Osteocyte (in vitro differentiated cells): ENCODE data around the gene GPR85. TPM values are rescaled to one million over a fixed set of nuclear protein-coding genes. Genes with fewer than 3 reads are reported as not detected.

ENCODE experiments used
- DNase-seq: peaks from one replicate; pipeline ENCODE4 v3.0.0; 2021; ENCODE audit warnings: mixed read lengths; ENCODE audit not compliant: unreplicated experiment; ENCODE audit errors: extremely low spot score
- H3K27ac Mint-ChIP-seq: one replicate; pipeline ENCODE4 v1.8.0; 2021; ENCODE audit warnings: mild to moderate bottlenecking, mixed read lengths; ENCODE audit not compliant: unreplicated experiment
- H3K27me3 Mint-ChIP-seq: one replicate; pipeline ENCODE4 v1.8.0; 2021; ENCODE audit warnings: mixed read lengths; ENCODE audit not compliant: unreplicated experiment
- H3K36me3 Mint-ChIP-seq: one replicate; pipeline ENCODE4 v1.8.0; 2021; ENCODE audit warnings: mixed read lengths; ENCODE audit not compliant: unreplicated experiment
- H3K4me1 Mint-ChIP-seq: one replicate; pipeline ENCODE4 v1.8.0; 2021; ENCODE audit warnings: mixed read lengths; ENCODE audit not compliant: unreplicated experiment
- H3K4me3 Mint-ChIP-seq: one replicate; pipeline ENCODE4 v1.8.0; 2021; ENCODE audit warnings: mild to moderate bottlenecking, moderate library complexity, mixed read lengths; ENCODE audit not compliant: unreplicated experiment
- H3K9me3 Mint-ChIP-seq: one replicate; pipeline ENCODE4 v1.8.0; 2021; ENCODE audit warnings: mixed read lengths; ENCODE audit not compliant: unreplicated experiment
- long read RNA-seq: library from polyadenylated mRNA; unstranded; transcript quantifications from one replicate; pipeline ENCODE4 v2.0.0, GENCODE V29; 2021
- total RNA-seq: library from RNA; stranded (reverse); gene quantifications from 2 replicates; pipeline ENCODE4 v1.2.1, GENCODE V29; 2021
- TF ChIP-seq, protein P1 (sequence below): fragments of 200-600 bp; sonication (generic); IDR thresholded peaks from 2 replicates; pipeline ENCODE4 v1.5.0; 2021; ENCODE audit warnings: antibody characterized with exemption, mild to moderate bottlenecking, moderate library complexity

The GPR85 gene, protein sequence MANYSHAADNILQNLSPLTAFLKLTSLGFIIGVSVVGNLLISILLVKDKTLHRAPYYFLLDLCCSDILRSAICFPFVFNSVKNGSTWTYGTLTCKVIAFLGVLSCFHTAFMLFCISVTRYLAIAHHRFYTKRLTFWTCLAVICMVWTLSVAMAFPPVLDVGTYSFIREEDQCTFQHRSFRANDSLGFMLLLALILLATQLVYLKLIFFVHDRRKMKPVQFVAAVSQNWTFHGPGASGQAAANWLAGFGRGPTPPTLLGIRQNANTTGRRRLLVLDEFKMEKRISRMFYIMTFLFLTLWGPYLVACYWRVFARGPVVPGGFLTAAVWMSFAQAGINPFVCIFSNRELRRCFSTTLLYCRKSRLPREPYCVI
- total RNA-seq = 0.10 TPM in 1 of 2 replicates, not detected in the other
- long read RNA-seq = 0 reads

DNA sequence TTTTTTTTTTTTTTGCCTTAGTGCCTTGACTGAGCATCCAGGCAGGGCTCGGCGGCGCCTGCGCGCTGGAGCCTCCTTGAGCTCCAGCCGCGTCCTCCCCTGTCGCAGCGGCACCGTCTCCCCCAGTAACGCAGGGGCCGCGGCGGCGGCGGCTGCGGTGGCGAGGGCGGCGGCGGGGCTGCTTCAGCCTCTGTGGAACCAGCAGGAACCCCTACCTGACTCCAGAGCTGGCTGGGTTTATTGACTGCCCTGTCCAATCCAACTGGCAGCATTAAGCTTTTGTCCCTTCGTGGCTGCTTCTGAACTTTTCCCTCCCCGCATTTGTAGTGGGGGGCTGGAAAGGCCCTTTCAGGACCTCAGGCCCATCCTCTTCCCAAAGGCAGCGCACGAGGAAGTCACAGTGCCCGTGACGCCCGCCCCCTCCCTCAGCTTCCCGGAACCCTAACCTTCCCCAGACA is at the start of gene GPR85:
GPR85 (minus strand) TSS at position 397 of the 458 bp plus-strand sequence. CDS start 2,106 bp downstream, outside the sequence.
- Mint-ChIP-seq H3K4me3 (peak within 1 kb of the TSS; percentile 69), H3K9me3 (no peaks in the 10 kb centered on the region), H3K4me1 (peaks cover 2% of the 10 kb centered on the region), H3K36me3 (no peaks in the 10 kb centered on the region), H3K27ac (no peak within 1 kb of the TSS), H3K27me3 (peaks cover 57% of the 10 kb centered on the region)
- TF ChIP-seq, protein P1, sequence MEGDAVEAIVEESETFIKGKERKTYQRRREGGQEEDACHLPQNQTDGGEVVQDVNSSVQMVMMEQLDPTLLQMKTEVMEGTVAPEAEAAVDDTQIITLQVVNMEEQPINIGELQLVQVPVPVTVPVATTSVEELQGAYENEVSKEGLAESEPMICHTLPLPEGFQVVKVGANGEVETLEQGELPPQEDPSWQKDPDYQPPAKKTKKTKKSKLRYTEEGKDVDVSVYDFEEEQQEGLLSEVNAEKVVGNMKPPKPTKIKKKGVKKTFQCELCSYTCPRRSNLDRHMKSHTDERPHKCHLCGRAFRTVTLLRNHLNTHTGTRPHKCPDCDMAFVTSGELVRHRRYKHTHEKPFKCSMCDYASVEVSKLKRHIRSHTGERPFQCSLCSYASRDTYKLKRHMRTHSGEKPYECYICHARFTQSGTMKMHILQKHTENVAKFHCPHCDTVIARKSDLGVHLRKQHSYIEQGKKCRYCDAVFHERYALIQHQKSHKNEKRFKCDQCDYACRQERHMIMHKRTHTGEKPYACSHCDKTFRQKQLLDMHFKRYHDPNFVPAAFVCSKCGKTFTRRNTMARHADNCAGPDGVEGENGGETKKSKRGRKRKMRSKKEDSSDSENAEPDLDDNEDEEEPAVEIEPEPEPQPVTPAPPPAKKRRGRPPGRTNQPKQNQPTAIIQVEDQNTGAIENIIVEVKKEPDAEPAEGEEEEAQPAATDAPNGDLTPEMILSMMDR = no peak
- DNase-seq = no peak

DNA sequence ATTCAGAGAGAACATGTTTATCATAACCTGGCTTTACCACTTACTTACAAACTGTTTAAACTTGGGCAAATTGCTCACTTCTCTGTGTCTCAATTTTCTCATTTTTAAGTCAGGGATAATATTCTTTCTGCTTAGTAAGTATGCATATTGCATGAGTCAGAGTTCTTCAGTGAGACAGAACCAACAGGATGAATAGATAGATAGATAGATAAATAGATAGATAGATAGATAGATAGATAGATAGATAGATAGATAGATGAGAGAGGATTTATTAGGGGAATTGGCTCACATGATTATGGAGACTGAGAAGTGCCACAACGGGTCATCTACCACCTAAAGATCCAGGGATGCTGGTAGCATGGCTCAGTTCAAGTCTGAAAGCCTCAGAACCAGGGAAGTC is 47.4 kb upstream of the GPR85 start:
- no peak overlapping the region for H3K4me3 Mint-ChIP-seq
- no peak for DNase-seq
- no peaks in the 10 kb centered on the region for H3K36me3 Mint-ChIP-seq
- peaks cover 37% of the 10 kb centered on the region for H3K27me3 Mint-ChIP-seq
- no peaks in the 10 kb centered on the region for H3K9me3 Mint-ChIP-seq
- H3K4me1 Mint-ChIP-seq = no peaks in the 10 kb centered on the region
- TF ChIP-seq, protein P1 = no peak
- no peak overlapping the region for H3K27ac Mint-ChIP-seq

DNA sequence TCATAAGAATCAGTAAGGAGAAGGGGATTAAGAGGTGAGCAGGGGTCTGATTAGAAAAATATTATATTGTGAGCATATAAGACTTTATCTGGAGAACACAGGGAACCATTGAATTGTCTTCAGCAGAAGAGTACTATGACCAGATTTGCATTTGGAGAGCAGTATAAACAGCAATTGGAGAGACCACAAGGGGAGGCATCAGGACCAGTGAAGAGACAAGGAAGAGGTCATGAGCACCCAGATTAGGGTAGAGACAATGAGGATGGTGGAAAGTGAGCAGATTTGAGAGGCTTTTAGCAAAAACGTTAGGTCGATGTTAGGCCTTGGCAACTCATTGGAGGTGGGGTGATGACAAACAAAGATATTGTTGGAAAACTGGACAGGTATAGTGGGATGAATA is 44.7 kb upstream of the GPR85 start:
- no peak overlapping the region for H3K4me3 Mint-ChIP-seq
- TF ChIP-seq, protein P1 = no peak
- peaks cover 35% of the 10 kb centered on the region for H3K27me3 Mint-ChIP-seq
- no peaks in the 10 kb centered on the region for H3K36me3 Mint-ChIP-seq
- H3K4me1 Mint-ChIP-seq = no peaks in the 10 kb centered on the region
- no peak for DNase-seq
- no peak overlapping the region for H3K27ac Mint-ChIP-seq
- H3K9me3 Mint-ChIP-seq = no peaks in the 10 kb centered on the region

DNA sequence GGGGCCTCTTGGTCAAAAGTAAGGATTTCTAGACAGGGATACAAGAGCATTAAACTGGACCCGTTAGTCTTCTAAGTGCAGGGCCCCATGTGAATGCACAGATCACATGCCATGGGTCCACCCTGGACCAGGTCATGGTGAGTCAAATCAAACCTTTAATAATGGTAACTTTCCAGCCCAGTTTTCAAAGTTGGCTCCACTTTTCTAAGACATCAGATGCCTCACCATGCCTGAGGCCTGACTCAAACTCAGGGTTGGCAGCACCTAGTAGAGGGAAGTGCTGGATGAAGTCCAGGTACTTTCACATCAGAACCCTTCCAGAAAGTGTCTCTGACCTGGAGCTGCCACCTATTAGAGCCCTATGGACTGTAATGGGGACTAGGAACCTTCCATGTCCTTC is 41.4 kb upstream of the GPR85 start:
- Mint-ChIP-seq H3K27ac (no peak overlapping the region), H3K9me3 (no peaks in the 10 kb centered on the region), H3K27me3 (peaks cover 32% of the 10 kb centered on the region), H3K4me3 (no peak overlapping the region), H3K36me3 (no peaks in the 10 kb centered on the region), H3K4me1 (no peaks in the 10 kb centered on the region)
- no peak for DNase-seq
- TF ChIP-seq, protein P1 = no peak

DNA sequence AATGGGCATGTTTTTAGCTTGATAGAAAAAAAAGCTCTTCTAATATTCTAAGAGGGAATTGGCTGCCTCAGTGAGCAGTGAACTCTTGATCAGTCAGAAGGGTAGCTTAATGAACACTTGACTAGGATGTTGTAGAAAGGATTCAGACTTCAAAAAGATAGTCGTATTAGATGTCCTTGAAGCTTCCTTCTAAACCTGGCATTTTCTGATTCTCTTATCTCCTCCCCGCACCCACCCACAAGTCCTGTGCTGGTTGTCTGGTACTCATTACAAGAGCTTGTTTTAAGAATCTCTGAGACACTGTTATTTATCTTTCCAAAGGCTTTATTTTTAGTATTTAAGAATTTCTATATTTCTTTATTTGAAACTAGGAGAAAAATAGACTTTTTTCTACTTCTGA is 39.1 kb upstream of the GPR85 start:
- no peak for DNase-seq
- Mint-ChIP-seq H3K4me3 (no peak overlapping the region), H3K36me3 (no peaks in the 10 kb centered on the region), H3K27me3 (peaks cover 22% of the 10 kb centered on the region), H3K4me1 (no peaks in the 10 kb centered on the region), H3K9me3 (no peaks in the 10 kb centered on the region), H3K27ac (no peak overlapping the region)
- TF ChIP-seq, protein P1 = no peak
